Smooth muscle cell of the coronary artery (primary cell): ENCODE measurements around the gene LENEP. TPM values are rescaled to one million over a fixed set of nuclear protein-coding genes. Genes with fewer than 3 reads are reported as not detected.

ENCODE experiments used
- total RNA-seq: library from RNA; depleted of rRNA; stranded (reverse); fragments of >200 nt; gene quantifications from 2 replicates; pipeline ENCODE4 v1.2.3, GENCODE V29; 2014; ENCODE audit warnings: low replicate concordance

LENEP gene, protein sequence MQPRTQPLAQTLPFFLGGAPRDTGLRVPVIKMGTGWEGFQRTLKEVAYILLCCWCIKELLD
- total RNA-seq: 0.68 TPM in 1 of 2 replicates, not detected in the other

DNA sequence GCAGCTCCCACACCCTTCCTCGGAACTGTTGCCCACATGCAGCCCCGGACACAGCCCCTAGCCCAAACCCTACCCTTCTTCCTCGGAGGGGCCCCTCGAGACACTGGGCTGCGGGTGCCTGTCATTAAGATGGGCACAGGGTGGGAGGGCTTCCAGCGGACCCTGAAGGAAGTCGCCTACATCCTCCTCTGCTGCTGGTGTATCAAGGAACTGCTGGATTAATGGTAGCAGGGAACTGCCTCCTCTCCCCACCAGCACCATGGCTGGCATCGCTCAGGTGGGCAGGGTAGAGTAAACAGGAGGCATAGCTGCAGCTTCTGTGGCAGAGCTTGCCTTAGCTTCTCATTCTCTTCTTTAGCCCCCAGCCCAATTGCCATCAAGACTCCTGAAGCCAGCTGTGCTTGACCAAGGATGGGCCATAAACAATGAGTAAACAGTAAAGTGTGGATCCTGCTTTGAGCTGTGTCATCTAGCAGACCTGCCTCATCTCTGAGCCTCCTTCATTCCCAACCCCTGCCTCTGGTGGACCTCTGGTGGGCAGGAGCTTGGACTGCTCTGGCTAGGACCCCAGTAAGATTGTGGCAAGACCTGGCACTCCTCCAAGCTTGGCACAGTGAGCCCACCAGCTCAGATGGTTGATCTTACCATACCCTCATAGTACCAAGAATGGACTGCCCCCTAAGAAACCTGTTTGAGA, at the start of gene LENEP:
Gene LENEP, plus strand, starts transcription at position 15 of the 697 bp plus-strand sequence. Its CDS starts 22 bp downstream, at position 37.

DNA sequence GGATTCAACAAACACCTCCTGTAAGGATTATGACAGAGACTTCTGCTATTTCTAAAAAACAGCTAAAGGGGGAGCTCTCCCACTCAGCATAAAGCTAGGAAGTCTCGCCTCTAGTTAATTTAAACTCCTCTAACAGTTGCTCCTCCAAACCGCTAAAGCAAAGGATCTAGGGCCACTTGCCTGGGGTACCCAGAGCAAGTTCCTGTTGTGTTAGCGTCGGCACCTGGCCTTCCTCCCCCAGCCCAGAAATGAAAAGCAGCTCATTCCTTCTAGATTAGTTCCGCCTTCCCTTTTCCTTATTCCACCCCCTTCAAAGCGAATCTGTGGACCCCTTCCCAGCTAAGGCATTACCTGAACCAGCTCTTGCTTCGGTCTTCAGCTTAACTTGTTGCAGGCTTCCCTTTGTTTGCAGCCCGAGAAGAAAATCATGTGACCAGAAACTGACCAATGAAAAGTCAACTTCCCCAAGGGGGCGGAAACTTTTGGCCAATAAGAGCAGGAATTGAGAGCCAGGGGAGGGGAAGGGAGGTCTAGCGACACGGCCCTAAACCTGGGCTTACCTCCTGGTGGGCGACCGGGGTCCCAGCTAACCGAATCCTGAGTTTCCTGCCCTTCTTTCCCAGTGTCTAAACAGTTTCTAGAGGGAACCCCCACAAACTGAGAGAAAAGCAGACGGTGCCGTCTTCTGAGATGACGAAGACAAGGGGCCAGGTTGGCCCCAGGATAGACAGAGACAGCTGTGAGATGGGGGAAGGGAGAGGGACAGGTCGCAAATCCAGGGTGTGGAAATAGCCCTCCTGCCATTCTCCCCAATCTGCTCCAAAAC, 37.5 kb upstream of the LENEP start, which contains the start of gene PBXIP1:
Gene PBXIP1, minus strand, starts transcription at position 382 of the 826 bp plus-strand sequence. CDS start 2,378 bp downstream, outside the sequence.

DNA sequence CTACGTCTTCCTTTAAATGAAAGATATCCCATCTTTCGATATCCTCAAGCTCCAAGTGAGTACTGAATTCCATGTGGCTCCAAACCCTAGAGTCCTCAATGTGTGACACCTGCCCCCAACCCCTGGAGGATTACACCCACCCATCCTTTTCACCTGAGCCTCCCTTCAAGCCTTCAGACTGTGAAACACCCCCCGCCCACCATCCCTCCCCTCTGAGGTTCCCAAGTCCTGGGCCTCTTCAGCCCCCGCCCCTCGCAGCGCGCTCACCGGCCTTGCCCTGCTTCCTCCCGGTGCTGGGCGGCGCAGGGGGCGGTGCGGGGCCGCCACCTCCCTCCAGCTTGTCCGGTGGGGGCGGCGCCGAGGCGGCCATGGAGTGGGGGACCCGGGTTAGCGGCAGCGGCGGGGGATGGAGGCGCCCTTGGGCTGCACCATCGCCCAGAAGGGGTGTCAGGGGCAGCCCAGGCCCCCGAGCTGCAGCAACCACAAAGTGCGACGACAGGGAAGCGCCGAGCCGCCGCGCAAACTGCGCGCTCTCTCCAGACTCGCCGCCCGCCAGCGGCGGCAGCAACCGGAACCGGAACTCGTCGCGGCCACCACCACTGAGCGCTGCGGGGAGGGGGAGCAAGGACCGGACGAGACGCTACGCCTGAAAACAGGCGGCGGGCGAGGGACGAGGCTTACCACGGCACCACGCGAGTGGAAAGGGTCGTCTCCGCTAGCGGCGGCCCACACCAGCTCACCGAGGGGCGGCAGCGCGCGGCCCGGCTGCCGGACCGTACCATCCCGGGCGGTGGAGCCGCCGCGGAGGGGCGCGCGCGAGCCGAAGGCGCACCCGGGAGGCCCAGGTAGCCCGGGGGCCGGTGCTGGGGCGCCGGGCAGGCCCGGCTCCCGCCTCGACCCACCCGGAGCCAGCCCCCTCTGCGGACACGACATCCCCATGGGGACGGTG, 31.9 kb upstream of the LENEP start, which contains the start of gene PYGO2:
Gene PYGO2, minus strand, starts transcription at position 576 of the 949 bp plus-strand sequence. Its CDS starts 206 bp downstream, at position 370.

DNA sequence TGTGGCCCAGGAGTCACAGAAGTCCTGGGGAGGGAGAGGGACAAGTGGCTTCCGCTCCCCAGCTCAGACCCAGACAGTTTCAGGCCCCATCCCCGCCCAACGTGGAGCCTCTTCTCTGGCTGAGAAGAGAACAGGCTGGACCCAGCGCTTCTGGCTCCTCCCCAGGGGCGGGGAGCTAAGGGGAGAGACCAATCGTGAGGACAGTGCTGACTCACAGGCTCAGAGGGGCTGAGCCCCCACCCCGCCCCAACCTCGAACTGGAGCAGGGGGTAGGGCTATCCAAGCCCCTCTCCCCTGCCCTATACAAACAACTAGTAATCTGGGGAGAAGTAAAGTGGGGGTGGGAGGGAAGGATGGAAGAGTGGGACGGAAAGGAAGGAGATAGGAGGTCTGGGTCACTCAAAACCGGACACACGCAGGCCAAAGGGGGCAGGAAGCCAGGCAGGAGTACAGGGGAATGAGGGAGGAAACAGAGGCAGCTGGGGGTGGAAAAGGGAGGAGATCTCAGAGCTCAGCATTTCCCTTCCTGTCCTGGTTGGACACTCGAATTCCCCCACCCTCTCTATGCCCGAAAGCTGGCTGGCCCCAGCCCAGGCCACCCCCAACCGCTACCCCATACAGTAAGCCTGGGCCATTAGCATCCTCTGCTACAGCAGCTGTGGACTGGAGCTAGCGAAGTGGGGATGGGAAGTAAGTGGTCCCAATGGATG, 22.6 kb upstream of the LENEP start, which contains the start of gene SHC1:
Gene SHC1, minus strand, starts transcription at position 117 of the 710 bp plus-strand sequence. CDS start 221 bp downstream, outside the sequence.

DNA sequence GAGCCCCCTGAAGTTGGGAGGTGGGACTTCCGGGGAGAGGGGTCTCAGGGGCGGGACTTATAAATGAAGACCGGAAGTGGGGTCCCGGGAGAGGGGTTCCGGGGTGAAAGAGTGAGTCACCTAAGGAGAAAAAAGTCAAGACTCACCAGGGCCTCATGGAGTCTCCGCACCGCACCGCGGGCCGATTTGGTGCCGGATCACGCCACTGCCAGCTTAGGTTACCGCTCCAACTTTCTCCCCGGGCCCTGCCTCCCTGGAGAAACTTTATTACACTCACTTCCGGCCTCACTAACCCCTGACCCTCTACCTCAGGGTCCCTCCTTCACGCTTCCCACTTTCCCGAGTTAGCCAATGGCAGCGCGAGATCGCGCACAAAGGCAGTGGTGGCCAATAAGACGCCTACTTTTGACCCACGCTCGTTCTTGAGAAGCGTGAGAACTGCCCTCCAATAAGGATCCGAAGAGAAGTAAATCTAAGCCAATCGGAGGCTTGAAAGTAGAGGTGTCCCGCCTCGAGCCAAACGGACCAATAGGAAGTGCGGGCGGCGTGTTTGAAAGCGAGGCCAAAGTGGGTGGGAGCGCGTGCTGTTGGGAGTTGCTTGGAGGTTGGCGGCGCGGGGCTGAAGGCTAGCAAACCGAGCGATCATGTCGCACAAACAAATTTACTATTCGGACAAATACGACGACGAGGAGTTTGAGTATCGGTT, 19.1 kb upstream of the LENEP start, which contains the start of gene CKS1B:
Gene CKS1B, plus strand, starts transcription at position 580 of the 706 bp plus-strand sequence. Its CDS starts 65 bp downstream, at position 645.

DNA sequence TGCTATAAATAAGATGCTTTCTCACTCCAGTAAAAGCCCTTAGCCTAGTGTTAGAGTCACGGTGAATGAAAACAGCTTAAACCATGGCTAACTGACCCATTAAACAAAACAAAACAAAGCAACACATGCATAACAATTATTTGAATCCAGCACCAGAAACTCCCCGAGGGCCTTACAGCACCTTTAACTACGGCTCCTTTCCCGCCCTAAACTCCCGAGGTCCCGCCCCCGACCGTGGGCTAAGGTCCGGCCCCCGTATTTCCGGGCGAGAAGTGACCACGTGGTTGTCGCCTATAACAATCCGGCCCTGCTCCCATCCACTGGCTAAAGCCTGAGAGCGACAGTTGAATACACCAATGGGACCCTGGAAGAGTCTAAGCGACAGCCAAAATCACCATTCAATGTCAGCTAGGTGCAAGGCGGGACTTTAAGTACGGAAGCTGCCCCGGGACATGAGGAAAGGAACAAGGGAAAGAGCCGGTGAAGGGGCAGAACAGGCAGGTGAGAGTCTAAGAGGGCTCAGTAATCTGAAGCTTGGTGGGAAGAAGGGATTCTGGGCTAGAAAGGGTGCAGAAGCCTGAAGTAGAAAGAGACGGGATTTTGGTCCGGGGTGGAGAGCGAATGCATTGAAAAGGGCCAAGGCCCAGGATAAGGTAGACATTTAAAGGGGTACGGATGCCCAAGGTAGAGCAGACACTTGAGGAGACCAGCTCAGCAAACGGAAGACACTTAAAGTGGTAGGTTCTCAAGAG, 10.3 kb upstream of the LENEP start, which contains the start of gene FLAD1:
Gene FLAD1, plus strand, starts transcription at position 448 of the 752 bp plus-strand sequence. CDS start 351 bp downstream, outside the sequence.

DNA sequence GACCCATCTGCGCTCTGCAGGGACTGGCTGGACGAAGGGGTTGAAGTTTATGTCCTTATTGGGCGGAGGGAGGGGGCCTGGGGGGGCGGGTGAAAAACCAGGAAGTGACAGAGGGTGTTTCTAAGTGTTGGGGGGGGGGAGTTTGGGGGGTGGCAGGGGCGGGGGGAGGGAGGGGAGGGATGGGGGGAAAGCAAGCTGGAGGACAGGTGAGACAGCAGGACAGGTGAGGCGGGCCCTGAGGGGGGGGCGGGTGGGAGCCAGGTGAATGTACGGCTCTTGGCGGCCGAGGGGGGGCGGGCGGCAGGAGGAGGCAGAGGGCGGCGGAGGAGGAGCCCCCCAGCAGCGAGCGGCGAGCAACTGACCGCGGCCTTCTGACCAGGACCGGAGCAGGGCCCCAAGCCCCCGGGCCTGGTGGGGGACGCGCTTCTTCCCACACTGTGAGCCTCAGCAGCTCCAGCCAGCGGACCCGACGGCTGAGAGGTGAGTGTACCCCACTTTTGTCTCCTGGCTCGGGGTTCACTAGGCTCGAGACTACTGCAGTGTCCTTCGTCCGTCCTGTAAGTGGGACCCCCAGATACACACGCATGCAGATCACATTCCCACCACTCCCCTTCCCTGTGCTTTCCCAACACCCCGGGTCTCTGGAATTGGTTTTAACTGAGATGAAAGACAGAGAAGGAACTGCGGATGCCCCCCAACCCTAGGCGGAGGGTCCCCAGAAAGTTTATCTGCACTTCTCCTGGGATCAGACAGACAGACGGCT, 9.3 kb downstream of the LENEP start, which contains the start of gene ZBTB7B:
Gene ZBTB7B, plus strand, starts transcription at position 339 of the 763 bp plus-strand sequence. CDS start 11,859 bp downstream, outside the sequence.

DNA sequence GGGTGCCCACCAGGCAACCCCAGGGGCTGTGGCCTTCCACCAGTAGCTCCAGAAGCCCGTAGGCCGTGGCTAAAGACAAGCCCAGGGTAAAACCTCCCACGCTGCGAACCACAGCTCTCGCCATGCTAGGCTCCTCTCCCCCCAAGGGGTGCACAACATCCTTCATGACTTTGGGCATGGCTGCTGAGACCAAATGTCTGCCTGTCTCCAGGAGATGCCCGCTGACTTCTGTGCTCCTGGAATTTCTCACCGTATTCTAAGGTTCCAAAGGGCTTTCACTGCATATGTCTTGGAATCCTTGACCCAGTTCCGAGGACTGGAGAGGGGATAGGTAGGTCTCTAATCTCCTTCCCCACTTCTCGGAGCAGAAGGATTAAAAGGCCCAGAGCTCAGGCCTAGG, 40.1 kb downstream of the LENEP start, which contains the start of the genes DCST1 and DCST2:
Gene DCST1, plus strand, starts transcription at position 301 of the 400 bp plus-strand sequence. CDS start 213 bp downstream, outside the sequence.
Gene DCST2, minus strand, starts transcription at position 258 of the 400 bp plus-strand sequence. Its CDS starts 80 bp downstream, at position 178.

Other genes with a start within 250 kb of the LENEP start
- gene KCNN3, start 123.3 kb upstream of the LENEP start, total RNA-seq: under 0.01 TPM in 1 of 2 replicates, not detected in the other
- 10.2 and 11.4 TPM in 2 replicates for gene PMVK, start 56.9 kb upstream of the LENEP start, total RNA-seq
- gene PBXIP1, start 37.5 kb upstream of the LENEP start, total RNA-seq: 66.0 and 101 TPM in 2 replicates
- gene PYGO2, start 31.8 kb upstream of the LENEP start, total RNA-seq: 3.4 and 6.5 TPM in 2 replicates
- 98.8 and 184 TPM in 2 replicates for gene SHC1, start 22.8 kb upstream of the LENEP start, total RNA-seq
- 18.6 and 39.5 TPM in 2 replicates for gene CKS1B, start 18.9 kb upstream of the LENEP start, total RNA-seq
- 13.1 and 19.0 TPM in 2 replicates for gene FLAD1, start 10.2 kb upstream of the LENEP start, total RNA-seq
- gene ZBTB7B, start 9.2 kb downstream of the LENEP start, total RNA-seq: 9.1 and 14.1 TPM in 2 replicates
- not detected in 2 replicates for gene DCST2, start 40.2 kb downstream of the LENEP start, total RNA-seq
- gene DCST1, start 40.2 kb downstream of the LENEP start, total RNA-seq: not detected in 2 replicates
- 48.2 and 64.5 TPM in 2 replicates for gene ADAM15, start 57.7 kb downstream of the LENEP start, total RNA-seq
- gene EFNA4, start 70.2 kb downstream of the LENEP start, total RNA-seq: 1.8 and 5.7 TPM in 2 replicates
- gene EFNA3, start 85.3 kb downstream of the LENEP start, total RNA-seq: 0.35 and 0.90 TPM in 2 replicates
- gene EFNA1, start 134.3 kb downstream of the LENEP start, total RNA-seq: 0.23 and 4.9 TPM in 2 replicates
- gene SLC50A1, start 142.3 kb downstream of the LENEP start, total RNA-seq: 17.9 and 32.0 TPM in 2 replicates
- gene DPM3, start 146.9 kb downstream of the LENEP start, total RNA-seq: 27.5 and 42.7 TPM in 2 replicates
- gene KRTCAP2, start 179.7 kb downstream of the LENEP start, total RNA-seq: 86.9 and 102 TPM in 2 replicates
- gene TRIM46, start 180.3 kb downstream of the LENEP start, total RNA-seq: 1.5 and 3.5 TPM in 2 replicates
- gene THBS3, start 214.3 kb downstream of the LENEP start, total RNA-seq: 35.0 and 52.5 TPM in 2 replicates
- gene MTX1, start 215.1 kb downstream of the LENEP start, total RNA-seq: 30.1 and 45.6 TPM in 2 replicates